NT2/D1 (cell line): Measurements from ENCODE around the gene ZFAND2B.

Source experiments
- DNase-seq: peaks from one replicate; pipeline ENCODE4 v3.0.0-alpha.2; 2011; ENCODE audit warnings: low read depth, low spot score
- H3K27me3 ChIP-seq: 2 replicates; pipeline ENCODE4 v1.6.0; 2011; ENCODE audit warnings: mild to moderate bottlenecking; ENCODE audit not compliant: insufficient read length, insufficient read depth
- H3K36me3 ChIP-seq: 2 replicates; pipeline ENCODE4 v1.6.1; 2011; ENCODE audit warnings: mild to moderate bottlenecking, low read length, mixed read lengths; ENCODE audit not compliant: insufficient read depth, insufficient read length
- H3K4me1 ChIP-seq: 2 replicates; pipeline ENCODE4 v1.5.1; 2011; ENCODE audit not compliant: insufficient read depth, insufficient read length
- H3K4me3 ChIP-seq: 2 replicates; pipeline ENCODE4 v1.5.1; 2011; ENCODE audit warnings: low read depth; ENCODE audit not compliant: insufficient read length
- H3K9ac ChIP-seq: 2 replicates; pipeline ENCODE4 v1.6.0; 2011; ENCODE audit warnings: low read depth; ENCODE audit not compliant: insufficient read length
- H3K9me3 ChIP-seq: 2 replicates; pipeline ENCODE4 v1.5.1; 2011; ENCODE audit warnings: mild to moderate bottlenecking, low read length; ENCODE audit not compliant: insufficient read depth
- SUZ12 ChIP-seq: IDR thresholded peaks from 2 replicates; pipeline ENCODE4 v1.6.1; 2011; ENCODE audit not compliant: insufficient read length, insufficient read depth; ENCODE audit errors: extremely low read depth
- YY1 ChIP-seq: IDR thresholded peaks from 2 replicates; pipeline ENCODE4 v1.6.1; 2011; ENCODE audit not compliant: insufficient read length, insufficient read depth
- ZNF274 ChIP-seq: IDR thresholded peaks from 2 replicates; pipeline ENCODE4 v1.6.1; 2011; ENCODE audit warnings: mild to moderate bottlenecking, low read depth, low read length

ZFAND2B gene

GRCh38 chr2:219163156-219163555 lies 43.4 kb upstream of the ZFAND2B start:
- peaks cover 2% of the 10 kb centered on the region for H3K4me1 ChIP-seq
- no peak overlapping the region for H3K9ac ChIP-seq
- no peak for DNase-seq
- no peaks in the 10 kb centered on the region for H3K27me3 ChIP-seq
- no peak for TF ChIP-seq SUZ12
- no peak for TF ChIP-seq ZNF274
- no peak for TF ChIP-seq YY1
- no peaks in the 10 kb centered on the region for H3K9me3 ChIP-seq
- no peak overlapping the region for H3K4me3 ChIP-seq
- H3K36me3 ChIP-seq: peaks cover under 1% of the 10 kb centered on the region

GRCh38 chr2:219165058-219165911 lies 41.3 kb upstream of the ZFAND2B start:
- H3K36me3 ChIP-seq: no peaks in the 10 kb centered on the region
- H3K9me3 ChIP-seq: no peaks in the 10 kb centered on the region
- no peak overlapping the region for H3K4me3 ChIP-seq
- DNase-seq: no peak
- no peaks in the 10 kb centered on the region for H3K27me3 ChIP-seq
- TF ChIP-seq ZNF274 (no peak), SUZ12 (no peak), YY1 (no peak)
- H3K9ac ChIP-seq: no peak overlapping the region
- peaks cover 2% of the 10 kb centered on the region for H3K4me1 ChIP-seq

GRCh38 chr2:219167997-219168396 lies 38.6 kb upstream of the ZFAND2B start:
- Histone ChIP-seq H3K9ac (no peak overlapping the region), H3K36me3 (peaks cover 14% of the 10 kb centered on the region), H3K27me3 (no peaks in the 10 kb centered on the region), H3K9me3 (no peaks in the 10 kb centered on the region), H3K4me1 (peaks cover 2% of the 10 kb centered on the region), H3K4me3 (no peak overlapping the region)
- TF ChIP-seq ZNF274 (no peak), SUZ12 (no peak), YY1 (no peak)
- no peak for DNase-seq

GRCh38 chr2:219168526-219168925 lies 38.1 kb upstream of the ZFAND2B start:
- Histone ChIP-seq H3K27me3 (no peaks in the 10 kb centered on the region), H3K4me3 (no peak overlapping the region), H3K9ac (no peak overlapping the region), H3K4me1 (peaks cover 2% of the 10 kb centered on the region), H3K36me3 (peaks cover 19% of the 10 kb centered on the region), H3K9me3 (no peaks in the 10 kb centered on the region)
- TF ChIP-seq YY1: no peak
- no peak for TF ChIP-seq ZNF274
- no peak for TF ChIP-seq SUZ12
- no peak for DNase-seq

GRCh38 chr2:219168932-219169331 lies 37.6 kb upstream of the ZFAND2B start:
- Histone ChIP-seq H3K4me3 (no peak overlapping the region), H3K9ac (no peak overlapping the region), H3K4me1 (peaks cover 2% of the 10 kb centered on the region), H3K9me3 (no peaks in the 10 kb centered on the region), H3K36me3 (peaks cover 23% of the 10 kb centered on the region), H3K27me3 (no peaks in the 10 kb centered on the region)
- DNase-seq: no peak
- TF ChIP-seq YY1 (no peak), SUZ12 (no peak), ZNF274 (no peak)

- no peak within 1 kb of the TSS for H3K4me3 ChIP-seq
- H3K4me1 ChIP-seq: peaks cover 2% of the 10 kb centered on the region
- H3K27me3 ChIP-seq: no peaks in the 10 kb centered on the region
These were observed 36.5 kb upstream of the ZFAND2B start, which contains the start of gene SLC23A3 for GRCh38 chr2:219169930-219170654. Gene SLC23A3 (minus strand): TSS chr2:219170029. CDS start chr2:219169984, 45 bp downstream.

GRCh38 chr2:219171231-219171651 lies 35.3 kb upstream of the ZFAND2B start:
- no peaks in the 10 kb centered on the region for H3K27me3 ChIP-seq
- no peak for DNase-seq
- TF ChIP-seq SUZ12 (no peak), YY1 (no peak), ZNF274 (no peak)
- H3K4me3 ChIP-seq: no peak overlapping the region
- H3K4me1 ChIP-seq: no peaks in the 10 kb centered on the region
- peaks cover 37% of the 10 kb centered on the region for H3K36me3 ChIP-seq
- no peaks in the 10 kb centered on the region for H3K9me3 ChIP-seq
- H3K9ac ChIP-seq: no peak overlapping the region

More at GRCh38 chr2:219169930-219170654, 36.5 kb upstream of the ZFAND2B start, which contains the start of gene SLC23A3:
- no peaks in the 10 kb centered on the region for H3K9me3 ChIP-seq
- TF ChIP-seq YY1 (no peak), SUZ12 (no peak), ZNF274 (no peak)
- no peak within 1 kb of the TSS for H3K9ac ChIP-seq
- no peak for DNase-seq
- peaks cover 34% of the 10 kb centered on the region for H3K36me3 ChIP-seq
